NT2/D1 (cell line): Measurements from ENCODE around the gene CSNK1G3.

Experiments
- SUZ12 ChIP-seq: IDR thresholded peaks from 2 replicates; pipeline ENCODE4 v1.6.1; 2011; ENCODE audit not compliant: insufficient read length, insufficient read depth; ENCODE audit errors: extremely low read depth
- ZNF274 ChIP-seq: IDR thresholded peaks from 2 replicates; pipeline ENCODE4 v1.6.1; 2011; ENCODE audit warnings: mild to moderate bottlenecking, low read depth, low read length

DNA sequence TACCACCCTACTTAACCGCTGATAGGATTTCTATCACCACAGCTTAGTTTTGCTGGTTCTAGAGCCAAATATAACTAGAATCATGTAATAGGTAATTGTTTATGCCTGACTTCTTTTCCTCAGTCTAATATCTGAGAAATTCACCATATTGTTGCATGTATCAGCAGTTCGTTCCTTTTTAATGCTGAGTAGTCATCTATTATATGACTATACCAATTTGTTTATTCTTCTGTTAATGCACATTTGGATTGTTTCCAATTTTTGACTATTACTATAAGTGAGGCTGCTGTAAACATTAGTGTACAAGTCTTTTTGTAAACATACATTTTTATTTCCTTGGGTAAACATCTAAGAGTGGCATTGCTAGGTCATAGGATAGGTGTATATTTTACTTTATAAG, 25.9 kb downstream of the CSNK1G3 start:
- TF ChIP-seq ZNF274, result no peak
- TF ChIP-seq SUZ12, result no peak
